ENCODE results near the gene COL4A3.

GRCh38 chr2:227115761-227116160, 48.7 kb upstream of the COL4A3 start:
- TF ChIP-seq CTCF (IDR thresholded peaks at IDR 0.05; ENCODE audit: low read depth, low read length) (no peak), POLR2A (IDR thresholded peaks at IDR 0.05; ENCODE audit: extremely low read depth, insufficient read length) (no peak), MAX (IDR thresholded peaks at IDR 0.05; ENCODE audit: low read depth, low read length) (no peak), MYC (IDR thresholded peaks at IDR 0.05; ENCODE audit: low read depth, low read length) (no peak)
